CD14-positive monocyte (primary cell): Measurements from ENCODE around the gene MTRF1. TPM values are rescaled to one million over a fixed set of nuclear protein-coding genes. Genes with fewer than 3 reads are reported as not detected.
A peak's percentile ranks its signal among the peaks of the same experiment; 100 is the strongest.

Source experiments
- DNase-seq, 3 donors: peaks; one replicate each; pipeline ENCODE4 v3.0.0-alpha.2; 2011 to 2022
- H2AFZ ChIP-seq: 2 replicates; pipeline ENCODE4 v1.6.0; 2012; ENCODE audit warnings: mild to moderate bottlenecking, low read depth, low read length, inconsistent platforms; ENCODE audit not compliant: insufficient read depth, poor library complexity, severe bottlenecking
- H3K27ac ChIP-seq, 2 donors: 1 replicate in 1 of 2; 2 replicates in 1 of 2; pipeline ENCODE4 v1.5.1; 2012 to 2013; ENCODE audit warnings: low read length in 2 of 2, control low read depth in 1 of 2, inconsistent platforms in 1 of 2, low read depth in 1 of 2, mild to moderate bottlenecking in 1 of 2
- H3K27me3 ChIP-seq, 2 donors: one replicate each; pipeline versions ENCODE4 v1.6.0 to v1.6.1; 2011 to 2013; ENCODE audit warnings: low read length in 2 of 2; ENCODE audit not compliant: control insufficient read depth in 2 of 2, insufficient read depth in 2 of 2
- H3K36me3 ChIP-seq, 2 donors: replicated peaks in 1 of 2; 1 replicate in 1 of 2; 2 replicates in 1 of 2; pipeline versions ENCODE4 v1.5.1 to v1.6.1; 2012 to 2013; ENCODE audit warnings: low read length in 2 of 2, control low read depth in 1 of 2, inconsistent platforms in 1 of 2, mild to moderate bottlenecking in 1 of 2; ENCODE audit not compliant: insufficient read depth in 2 of 2, control insufficient read depth in 1 of 2
- H3K4me1 ChIP-seq, 2 donors: 1 replicate in 1 of 2; 2 replicates in 1 of 2; pipeline versions ENCODE4 v1.5.1 to v1.6.1; 2012 to 2013; ENCODE audit warnings: low read length in 2 of 2, control low read depth in 1 of 2, inconsistent platforms in 1 of 2, mild to moderate bottlenecking in 1 of 2, moderate library complexity in 1 of 2; ENCODE audit not compliant: insufficient read depth in 2 of 2, control insufficient read depth in 1 of 2
- H3K4me2 ChIP-seq: replicated peaks from 2 replicates; pipeline ENCODE3; 2012; ENCODE audit warnings: low read length, moderate library complexity, mild to moderate bottlenecking; ENCODE audit not compliant: poor library complexity, severe bottlenecking; ENCODE audit errors: extremely low read depth
- H3K4me3 ChIP-seq, 3 experiments: fragments of 200-600 bp in 1 of 3; sonication (generic) in 1 of 3; replicated peaks in 1 of 3; 1 replicate in 2 of 3; 2 replicates in 1 of 3; pipeline ENCODE4 v1.5.1; 2011 to 2013; ENCODE audit warnings: low read length in 3 of 3, mild to moderate bottlenecking in 3 of 3, control low read depth in 2 of 3, low read depth in 2 of 3, inconsistent platforms in 1 of 3, moderate library complexity in 1 of 3
- H3K79me2 ChIP-seq: 2 replicates; pipeline ENCODE4 v1.6.0; 2012; ENCODE audit warnings: mild to moderate bottlenecking, control low read depth, inconsistent platforms, low read length, moderate library complexity; ENCODE audit not compliant: insufficient read depth
- H3K9ac ChIP-seq: 2 replicates; pipeline ENCODE4 v1.6.0; 2017; ENCODE audit warnings: low read length, mild to moderate bottlenecking; ENCODE audit not compliant: insufficient read depth, poor library complexity, severe bottlenecking
- H3K9me3 ChIP-seq, 2 donors: replicated peaks in 1 of 2; 1 replicate in 1 of 2; 2 replicates in 1 of 2; pipeline versions ENCODE4 v1.5.1 to v1.6.1; 2012 to 2013; ENCODE audit warnings: low read length in 2 of 2, control low read depth in 1 of 2; ENCODE audit not compliant: control insufficient read depth in 1 of 2, insufficient read depth in 1 of 2
- H4K20me1 ChIP-seq: 2 replicates; pipeline ENCODE4 v1.6.0; 2012; ENCODE audit warnings: mild to moderate bottlenecking, low read length, control low read depth, moderate library complexity; ENCODE audit not compliant: insufficient read depth
- H3K27ac Mint-ChIP-seq, 7 donors: one replicate each; pipeline ENCODE4 v1.8.0; 2020; ENCODE audit warnings: mild to moderate bottlenecking in 7 of 7, mixed read lengths in 7 of 7, moderate library complexity in 6 of 7, inconsistent platforms in 2 of 7
- H3K27me3 Mint-ChIP-seq, 3 donors: one replicate each; pipeline ENCODE4 v1.8.0; 2021 to 2022; ENCODE audit warnings: low read depth in 3 of 3, mild to moderate bottlenecking in 3 of 3, mixed read lengths in 3 of 3, moderate library complexity in 3 of 3, inconsistent platforms in 1 of 3
- H3K36me3 Mint-ChIP-seq, 2 donors: one replicate each; pipeline ENCODE4 v1.8.0; 2020; ENCODE audit warnings: mixed read lengths in 2 of 2, inconsistent platforms in 1 of 2, mild to moderate bottlenecking in 1 of 2
- H3K4me1 Mint-ChIP-seq: one replicate; pipeline ENCODE4 v1.8.0; 2020; ENCODE audit warnings: mild to moderate bottlenecking, mixed read lengths
- H3K4me3 Mint-ChIP-seq, 2 donors: one replicate each; pipeline ENCODE4 v1.8.0; 2020; ENCODE audit warnings: mild to moderate bottlenecking in 2 of 2, mixed read lengths in 2 of 2, moderate library complexity in 1 of 2
- H3K9me3 Mint-ChIP-seq, 7 donors: one replicate each; pipeline ENCODE4 v1.8.0; 2020 to 2022; ENCODE audit warnings: mixed read lengths in 7 of 7, mild to moderate bottlenecking in 6 of 7, moderate library complexity in 6 of 7, inconsistent platforms in 2 of 7
- WGBS: methylation state at CpG from one replicate; pipeline ENCODE4 v1.1.5; 2013; ENCODE audit warnings: missing lambda C conversion rate; ENCODE audit not compliant: insufficient coverage; 5-methylcytosine and 5-hydroxymethylcytosine counted together
- intact Hi-C, 2 donors: fragments of 100-400 bp; cut with micrococcal nuclease; formaldehyde crosslinking; loops; one replicate each; pipeline versions ENCODE4 v1.15.0 to v1.15.1; 2023
- polyA plus RNA-seq, 3 donors: library from polyadenylated mRNA; depleted of rRNA in 1 of 3; unstranded in 2 of 3; stranded (reverse) in 1 of 3; fragments of 300-500 nt in 2 of 3; fragments of >200 nt in 1 of 3; fragmentation: Illumina TruSeq in 2 of 3; gene quantifications; 1 replicate in 2 of 3; 2 replicates in 1 of 3; pipeline ENCODE4 v1.2.3, GENCODE V29; 2012 to 2021
- TF ChIP-seq, protein P1 (sequence below): fragments of 200-600 bp; IDR thresholded peaks from one replicate; pipeline ENCODE4 v1.8.0; 2022; ENCODE audit warnings: antibody characterized with exemption, mild to moderate bottlenecking

MTRF1 gene
- polyA plus RNA-seq, 3 donors = 4.0 to 17.2 (median 6.0) TPM

- intact Hi-C loops = no loop called here
- Mint-ChIP-seq H3K27me3 (peaks cover 0 to 2% (median 1%) of the 10 kb centered on the region in 3 donors), H3K9me3 (peaks cover 2 to 18% (median 10%) of the 10 kb centered on the region in 7 donors), H3K4me1 (no peaks in the 10 kb centered on the region), H3K27ac (no peak overlapping the region), H3K36me3 (no peaks in the 10 kb centered on the region), H3K4me3 (no peak overlapping the region)
- no peak overlapping the region for H3K4me2 ChIP-seq
- no peak overlapping the region for H3K27ac ChIP-seq
- no peaks in the 10 kb centered on the region for H3K79me2 ChIP-seq
- 83% methylated on average over 1 of the region's 3 CpGs for WGBS
- no peak overlapping the region for H2AFZ ChIP-seq
- H3K9ac ChIP-seq = no peak overlapping the region
- TF ChIP-seq, protein P1, sequence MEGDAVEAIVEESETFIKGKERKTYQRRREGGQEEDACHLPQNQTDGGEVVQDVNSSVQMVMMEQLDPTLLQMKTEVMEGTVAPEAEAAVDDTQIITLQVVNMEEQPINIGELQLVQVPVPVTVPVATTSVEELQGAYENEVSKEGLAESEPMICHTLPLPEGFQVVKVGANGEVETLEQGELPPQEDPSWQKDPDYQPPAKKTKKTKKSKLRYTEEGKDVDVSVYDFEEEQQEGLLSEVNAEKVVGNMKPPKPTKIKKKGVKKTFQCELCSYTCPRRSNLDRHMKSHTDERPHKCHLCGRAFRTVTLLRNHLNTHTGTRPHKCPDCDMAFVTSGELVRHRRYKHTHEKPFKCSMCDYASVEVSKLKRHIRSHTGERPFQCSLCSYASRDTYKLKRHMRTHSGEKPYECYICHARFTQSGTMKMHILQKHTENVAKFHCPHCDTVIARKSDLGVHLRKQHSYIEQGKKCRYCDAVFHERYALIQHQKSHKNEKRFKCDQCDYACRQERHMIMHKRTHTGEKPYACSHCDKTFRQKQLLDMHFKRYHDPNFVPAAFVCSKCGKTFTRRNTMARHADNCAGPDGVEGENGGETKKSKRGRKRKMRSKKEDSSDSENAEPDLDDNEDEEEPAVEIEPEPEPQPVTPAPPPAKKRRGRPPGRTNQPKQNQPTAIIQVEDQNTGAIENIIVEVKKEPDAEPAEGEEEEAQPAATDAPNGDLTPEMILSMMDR = no peak
- H3K4me1 ChIP-seq = no peaks in the 10 kb centered on the region
- no peak for DNase-seq
- H3K36me3 ChIP-seq = no peaks in the 10 kb centered on the region
- no peaks in the 10 kb centered on the region for H4K20me1 ChIP-seq
- no peak overlapping the region for H3K4me3 ChIP-seq
- no peaks in the 10 kb centered on the region for H3K27me3 ChIP-seq
- H3K9me3 ChIP-seq = peaks cover 4 to 8% of the 10 kb centered on the region in 2 donors
Measured at GRCh38 chr13:41273831-41274441, 10.6 kb upstream of the MTRF1 start.

- H3K4me1 ChIP-seq = no peaks in the 10 kb centered on the region
- Mint-ChIP-seq H3K27ac (peak overlapping the region in 1 of 7 donors; percentile 63), H3K27me3 (peaks cover 0 to 2% (median under 1%) of the 10 kb centered on the region in 3 donors), H3K36me3 (no peaks in the 10 kb centered on the region), H3K9me3 (peaks cover 6 to 39% (median 24%) of the 10 kb centered on the region in 7 donors), H3K4me1 (no peaks in the 10 kb centered on the region), H3K4me3 (no peak overlapping the region)
- no peak overlapping the region for H3K27ac ChIP-seq
- H3K27me3 ChIP-seq = no peaks in the 10 kb centered on the region
- 100% methylated on average over 3 of the region's 6 CpGs for WGBS
- no peaks in the 10 kb centered on the region for H4K20me1 ChIP-seq
- H3K9ac ChIP-seq = no peak overlapping the region
- TF ChIP-seq, protein P1 = no peak
- peaks cover 15 to 27% of the 10 kb centered on the region in 2 donors for H3K9me3 ChIP-seq
- no peak overlapping the region for H2AFZ ChIP-seq
- DNase-seq = no peak
- H3K4me3 ChIP-seq = no peak overlapping the region
- intact Hi-C loops = no loop called here
- no peaks in the 10 kb centered on the region for H3K36me3 ChIP-seq
- no peaks in the 10 kb centered on the region for H3K79me2 ChIP-seq
- no peak overlapping the region for H3K4me2 ChIP-seq
Measured at GRCh38 chr13:41271456-41272285, 8.3 kb upstream of the MTRF1 start.
